Stomach (tissue), 4 donors: Measurements from ENCODE around the gene TAS1R2.

Source experiments
- CTCF ChIP-seq, 7 experiments: fragments of 450-650 bp in 4 of 7; fragments of 200-600 bp in 3 of 7; sonication (generic) in 3 of 7; IDR thresholded peaks; one replicate each; pipeline ENCODE4 v1.5.1; 2016 to 2019; ENCODE audit warnings: antibody characterized with exemption in 7 of 7, control low read depth in 2 of 7, mild to moderate bottlenecking in 1 of 7
- EP300 ChIP-seq: sonication (generic); formaldehyde crosslinking; IDR thresholded peaks from one replicate; pipeline ENCODE4 v1.6.1; 2017; ENCODE audit warnings: antibody characterized with exemption
- POLR2AphosphoS5 ChIP-seq, 3 donors: sonication (generic); formaldehyde crosslinking; IDR thresholded peaks; one replicate each; pipeline ENCODE4 v1.6.1; 2016; ENCODE audit warnings: antibody characterized with exemption in 3 of 3

DNA sequence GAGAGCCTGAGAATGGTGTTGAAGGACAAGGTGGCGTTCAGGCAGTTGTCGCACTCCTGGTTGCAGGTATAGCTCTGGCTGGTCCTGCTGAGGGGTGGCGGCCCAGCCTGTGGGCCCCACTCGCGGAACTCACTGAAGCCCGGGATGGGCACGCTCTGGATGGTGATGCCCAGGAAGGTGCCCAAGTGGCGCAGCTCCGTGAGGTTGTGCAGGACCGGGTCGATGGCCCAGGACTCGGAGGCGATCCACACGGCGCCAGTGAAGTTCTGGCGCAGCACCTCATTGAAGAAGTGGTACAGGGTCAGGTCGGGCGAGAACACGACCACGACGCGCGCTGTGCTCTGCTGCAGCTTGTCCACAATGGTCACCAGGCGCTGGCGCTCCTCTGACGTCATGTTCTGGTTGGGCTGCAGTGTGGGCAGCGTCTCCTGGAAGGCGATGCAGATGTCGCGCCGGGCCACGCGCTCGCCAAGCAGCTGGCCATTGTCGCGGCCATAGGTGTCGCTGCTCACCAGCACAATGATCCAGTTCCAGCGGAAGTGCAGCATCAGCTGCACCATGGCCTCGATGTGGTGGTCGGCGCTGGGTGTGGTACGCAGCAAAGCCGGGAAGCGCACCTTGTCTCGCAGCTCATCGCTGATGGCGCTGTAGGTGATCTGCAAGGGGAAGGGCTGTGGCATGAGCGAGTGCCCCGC is 5.0 kb downstream of the TAS1R2 start:
- TF ChIP-seq POLR2AphosphoS5 (IDR thresholded peaks at IDR 0.05) (no peak), EP300 (no peak), CTCF (IDR thresholded peaks at IDR 0.05) (no peak)
